Measurements from ENCODE around the gene SCAF4. TPM values are rescaled to one million over a fixed set of nuclear protein-coding genes. Genes with fewer than 3 reads are reported as not detected.

SCAF4 gene
- total RNA-seq, 1 donor from 2014 or later = 33.4 TPM

GRCh38 chr21:31713115-31713514 is 18.8 kb downstream of the SCAF4 start:
- Histone ChIP-seq H3K4me3 (no peak overlapping the region), H3K4me1 (peaks cover 36% of the 10 kb centered on the region), H3K27ac (no peak overlapping the region), H3K36me3 (no peaks in the 10 kb centered on the region), H3K27me3 (ENCODE audit: low read depth) (no peaks in the 10 kb centered on the region), H3K9me3 (no peaks in the 10 kb centered on the region)
- DNase-seq (no peak), ATAC-seq (no peak)
- TF ChIP-seq, protein P1, sequence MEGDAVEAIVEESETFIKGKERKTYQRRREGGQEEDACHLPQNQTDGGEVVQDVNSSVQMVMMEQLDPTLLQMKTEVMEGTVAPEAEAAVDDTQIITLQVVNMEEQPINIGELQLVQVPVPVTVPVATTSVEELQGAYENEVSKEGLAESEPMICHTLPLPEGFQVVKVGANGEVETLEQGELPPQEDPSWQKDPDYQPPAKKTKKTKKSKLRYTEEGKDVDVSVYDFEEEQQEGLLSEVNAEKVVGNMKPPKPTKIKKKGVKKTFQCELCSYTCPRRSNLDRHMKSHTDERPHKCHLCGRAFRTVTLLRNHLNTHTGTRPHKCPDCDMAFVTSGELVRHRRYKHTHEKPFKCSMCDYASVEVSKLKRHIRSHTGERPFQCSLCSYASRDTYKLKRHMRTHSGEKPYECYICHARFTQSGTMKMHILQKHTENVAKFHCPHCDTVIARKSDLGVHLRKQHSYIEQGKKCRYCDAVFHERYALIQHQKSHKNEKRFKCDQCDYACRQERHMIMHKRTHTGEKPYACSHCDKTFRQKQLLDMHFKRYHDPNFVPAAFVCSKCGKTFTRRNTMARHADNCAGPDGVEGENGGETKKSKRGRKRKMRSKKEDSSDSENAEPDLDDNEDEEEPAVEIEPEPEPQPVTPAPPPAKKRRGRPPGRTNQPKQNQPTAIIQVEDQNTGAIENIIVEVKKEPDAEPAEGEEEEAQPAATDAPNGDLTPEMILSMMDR (IDR thresholded peaks at IDR 0.05) = no peak
- intact Hi-C loops (cut with DNase I) = no loop called here

- no peak for ATAC-seq
- intact Hi-C loops (cut with DNase I) = no loop called here
- H3K27ac ChIP-seq = no peak overlapping the region
- H3K27me3 ChIP-seq (ENCODE audit: low read depth) = no peaks in the 10 kb centered on the region
- no peak for DNase-seq
- H3K36me3 ChIP-seq = no peaks in the 10 kb centered on the region
- TF ChIP-seq, protein P1 (IDR thresholded peaks at IDR 0.05) = no peak
- no peak overlapping the region for H3K4me3 ChIP-seq
- peaks cover 36% of the 10 kb centered on the region for H3K4me1 ChIP-seq
- H3K9me3 ChIP-seq = no peaks in the 10 kb centered on the region
These were observed 20.1 kb downstream of the SCAF4 start for GRCh38 chr21:31711745-31712285.

GRCh38 chr21:31711326-31711725 is 20.6 kb downstream of the SCAF4 start:
- Histone ChIP-seq H3K9me3 (no peaks in the 10 kb centered on the region), H3K36me3 (no peaks in the 10 kb centered on the region), H3K4me3 (no peak overlapping the region), H3K4me1 (peaks cover 36% of the 10 kb centered on the region), H3K27ac (no peak overlapping the region), H3K27me3 (ENCODE audit: low read depth) (no peaks in the 10 kb centered on the region)
- no peak for DNase-seq
- intact Hi-C loops (cut with DNase I) = no loop called here
- TF ChIP-seq, protein P1 (IDR thresholded peaks at IDR 0.05) = no peak
- no peak for ATAC-seq

- H3K27ac ChIP-seq = no peak overlapping the region
- DNase-seq (no peak), ATAC-seq (no peak)
- no peaks in the 10 kb centered on the region for H3K36me3 ChIP-seq
- H3K4me1 ChIP-seq = peaks cover 36% of the 10 kb centered on the region
- H3K4me3 ChIP-seq = no peak overlapping the region
- H3K27me3 ChIP-seq (ENCODE audit: low read depth) = no peaks in the 10 kb centered on the region
- H3K9me3 ChIP-seq = no peaks in the 10 kb centered on the region
- TF ChIP-seq, protein P1 (IDR thresholded peaks at IDR 0.05) = no peak
- intact Hi-C loops (cut with DNase I) = no loop called here
These were observed 21.3 kb downstream of the SCAF4 start for GRCh38 chr21:31710586-31710985.

GRCh38 chr21:31708541-31708940 is 23.4 kb downstream of the SCAF4 start:
- H3K27ac ChIP-seq = no peak overlapping the region
- peak in 1 of 2 donors; percentile 68 for ATAC-seq
- no peak for DNase-seq
- H3K4me1 ChIP-seq = peaks cover 24% of the 10 kb centered on the region
- TF ChIP-seq, protein P1 (IDR thresholded peaks at IDR 0.05) = no peak
- H3K36me3 ChIP-seq = peaks cover 5% of the 10 kb centered on the region
- no peak overlapping the region for H3K4me3 ChIP-seq
- intact Hi-C loops (cut with DNase I) = no loop called here
- no peaks in the 10 kb centered on the region for H3K9me3 ChIP-seq
- H3K27me3 ChIP-seq (ENCODE audit: low read depth) = no peaks in the 10 kb centered on the region
